Measurements from ENCODE around the gene KCTD16.

GRCh38 chr5:144292029-144292428 lies 121.4 kb downstream of the KCTD16 start:
- no peak for TF ChIP-seq POLR2A (IDR thresholded peaks at IDR 0.05)
- no peak for TF ChIP-seq CTCF (IDR thresholded peaks at IDR 0.05 in 8 of 11, conservative IDR thresholded peaks at IDR 0.05 in 3 of 11)
- TF ChIP-seq POLR2AphosphoS5 (IDR thresholded peaks at IDR 0.05): no peak
